Prostate gland (tissue), 2 donors: ENCODE measurements around the gene PCBD2.

Experiments
- CTCF ChIP-seq, 4 experiments: fragments of 200-600 bp in 2 of 4; fragments of 450-650 bp in 2 of 4; sonication (generic) in 2 of 4; IDR thresholded peaks; 1 replicate in 3 of 4; 2 replicates in 1 of 4; pipeline ENCODE4 v1.5.1; 2016 to 2019; ENCODE audit warnings: antibody characterized with exemption in 4 of 4, mild to moderate bottlenecking in 2 of 4, moderate library complexity in 2 of 4
- POLR2A ChIP-seq: fragments of 450-650 bp; IDR thresholded peaks from one replicate; pipeline ENCODE4 v1.6.1; 2016; ENCODE audit warnings: antibody characterized with exemption, mild to moderate bottlenecking
- POLR2AphosphoS5 ChIP-seq: sonication (generic); formaldehyde crosslinking; IDR thresholded peaks from one replicate; pipeline ENCODE4 v1.6.1; 2017; ENCODE audit warnings: antibody characterized with exemption

GRCh38 chr5:134994560-134995156 lies 89.7 kb downstream of the PCBD2 start:
- no peak for TF ChIP-seq CTCF (IDR thresholded peaks at IDR 0.05)
- TF ChIP-seq POLR2A = no peak
- TF ChIP-seq POLR2AphosphoS5 = no peak
